GM12865 (cell line): ENCODE measurements around the gene DSC2.
"Not testable (repeated sequence)": the region's sequence is repeated elsewhere in the genome, so short reads cannot be mapped to it uniquely, and the experiment has no call there.

Experiments used
- DNase-seq: peaks from one replicate; pipeline ENCODE4 v3.0.0; 2010; ENCODE audit warnings: low read depth
- H3K4me3 ChIP-seq: 2 replicates; pipeline ENCODE4 v1.5.1; 2011; ENCODE audit warnings: mild to moderate bottlenecking, low read depth, low read length, control low read depth
- TF ChIP-seq, protein P1 (sequence below): IDR thresholded peaks from 2 replicates; pipeline ENCODE4 v1.5.1; 2011; ENCODE audit warnings: low read length, control low read depth, low read depth, inconsistent platforms; ENCODE audit not compliant: insufficient read depth; ENCODE audit errors: missing control alignments

The DSC2 gene

DNA sequence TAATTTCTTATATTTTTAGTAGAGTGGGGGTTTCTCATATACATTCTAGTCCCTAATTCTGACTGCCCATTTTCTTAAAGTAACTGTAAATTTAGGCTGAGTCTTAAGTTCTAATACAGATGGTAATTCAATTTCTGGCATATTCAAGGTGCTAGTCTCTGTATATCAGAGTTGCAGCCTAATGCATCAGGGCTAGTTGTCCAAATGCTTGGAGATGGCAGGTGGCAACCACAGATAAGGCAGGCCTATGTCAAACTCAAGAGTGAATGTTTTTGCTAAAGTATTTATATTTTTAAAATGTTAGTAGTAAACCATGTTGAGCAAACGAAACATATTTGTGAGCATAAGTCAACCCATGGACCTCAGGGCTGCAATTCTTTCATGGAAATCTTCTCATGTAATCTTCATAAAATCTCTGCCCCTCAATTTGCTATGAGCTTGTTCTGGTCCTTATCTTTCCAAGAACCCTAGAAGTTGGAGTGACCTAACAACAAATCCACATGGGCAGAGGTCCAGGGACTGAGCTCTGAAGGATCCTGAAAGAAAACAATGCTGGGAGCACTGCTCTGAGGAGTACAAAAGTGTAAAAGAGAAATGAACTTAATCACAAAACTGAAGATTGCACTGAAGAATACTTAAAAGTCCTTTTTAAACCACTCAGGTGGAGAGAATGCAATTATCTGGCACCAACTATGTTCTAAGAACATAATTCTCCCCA is 27.3 kb upstream of the DSC2 start:
- TF ChIP-seq, protein P1, sequence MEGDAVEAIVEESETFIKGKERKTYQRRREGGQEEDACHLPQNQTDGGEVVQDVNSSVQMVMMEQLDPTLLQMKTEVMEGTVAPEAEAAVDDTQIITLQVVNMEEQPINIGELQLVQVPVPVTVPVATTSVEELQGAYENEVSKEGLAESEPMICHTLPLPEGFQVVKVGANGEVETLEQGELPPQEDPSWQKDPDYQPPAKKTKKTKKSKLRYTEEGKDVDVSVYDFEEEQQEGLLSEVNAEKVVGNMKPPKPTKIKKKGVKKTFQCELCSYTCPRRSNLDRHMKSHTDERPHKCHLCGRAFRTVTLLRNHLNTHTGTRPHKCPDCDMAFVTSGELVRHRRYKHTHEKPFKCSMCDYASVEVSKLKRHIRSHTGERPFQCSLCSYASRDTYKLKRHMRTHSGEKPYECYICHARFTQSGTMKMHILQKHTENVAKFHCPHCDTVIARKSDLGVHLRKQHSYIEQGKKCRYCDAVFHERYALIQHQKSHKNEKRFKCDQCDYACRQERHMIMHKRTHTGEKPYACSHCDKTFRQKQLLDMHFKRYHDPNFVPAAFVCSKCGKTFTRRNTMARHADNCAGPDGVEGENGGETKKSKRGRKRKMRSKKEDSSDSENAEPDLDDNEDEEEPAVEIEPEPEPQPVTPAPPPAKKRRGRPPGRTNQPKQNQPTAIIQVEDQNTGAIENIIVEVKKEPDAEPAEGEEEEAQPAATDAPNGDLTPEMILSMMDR, result no peak
- DNase-seq, result no peak
- H3K4me3 ChIP-seq, result no peak overlapping the region

DNA sequence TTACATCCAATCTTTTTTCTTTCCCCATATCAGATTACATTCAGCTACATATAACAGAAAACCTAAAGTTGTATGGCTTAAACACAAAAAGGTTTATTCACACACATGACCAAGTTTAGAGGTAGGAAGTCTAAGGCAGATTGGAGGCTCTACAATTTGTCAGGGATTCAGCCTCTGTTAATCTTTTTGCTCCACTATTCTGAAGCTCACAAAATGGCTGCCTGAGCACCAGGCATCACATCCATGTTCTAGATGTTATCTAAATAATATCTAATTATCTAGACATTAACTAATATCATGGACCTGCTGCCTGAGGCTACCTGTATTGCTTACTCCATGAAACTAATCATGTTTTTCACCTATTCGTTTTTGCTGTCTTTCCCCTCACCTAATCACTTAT is 23.7 kb upstream of the DSC2 start:
- TF ChIP-seq, protein P1, result no peak
- no peak for DNase-seq

DNA sequence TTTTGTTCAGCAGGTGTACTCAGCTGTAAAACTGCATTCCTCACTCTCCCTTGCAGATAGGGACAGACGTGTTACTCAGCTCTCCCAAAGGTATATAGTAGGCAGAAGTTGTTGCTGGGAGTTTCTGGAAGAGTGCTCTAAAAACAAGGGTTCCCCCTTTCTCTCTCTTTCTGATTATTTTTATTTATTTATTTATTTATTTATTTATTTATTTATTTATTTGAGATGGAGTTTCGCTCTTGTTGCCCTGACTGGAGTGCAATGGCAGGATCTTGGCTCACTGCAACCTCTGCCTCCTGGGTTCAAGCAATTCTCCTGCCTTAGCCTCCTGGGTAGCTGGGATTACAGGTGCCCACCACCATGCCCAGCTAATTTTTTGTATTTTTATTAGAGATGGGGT is 20.9 kb upstream of the DSC2 start:
- not testable (repeated sequence) for H3K4me3 ChIP-seq, DNase-seq

More for the DNA sequence above, 23.7 kb upstream of the DSC2 start:
- no peak overlapping the region for H3K4me3 ChIP-seq

DNA sequence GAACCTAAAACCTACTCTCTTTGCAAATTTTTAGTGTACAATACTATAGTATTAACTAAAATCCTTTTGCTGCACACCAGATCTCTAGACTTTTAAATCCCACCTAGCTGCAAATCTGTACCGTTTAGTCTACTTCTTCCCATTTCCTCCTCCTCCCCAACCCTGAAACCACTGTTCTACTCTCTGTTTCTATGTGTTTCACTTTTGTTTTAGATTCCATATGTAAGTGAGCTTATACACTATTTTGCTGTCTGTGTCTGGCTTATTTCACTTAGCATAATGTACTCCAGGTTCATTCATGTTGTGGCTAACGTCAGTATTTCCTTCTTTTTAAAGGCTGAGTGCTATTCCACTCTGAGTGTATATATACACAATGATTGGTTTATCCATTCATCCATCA is 18.4 kb upstream of the DSC2 start:
- TF ChIP-seq, protein P1, result no peak
- peak; percentile 21 for DNase-seq
- H3K4me3 ChIP-seq, result no peak overlapping the region

DNA sequence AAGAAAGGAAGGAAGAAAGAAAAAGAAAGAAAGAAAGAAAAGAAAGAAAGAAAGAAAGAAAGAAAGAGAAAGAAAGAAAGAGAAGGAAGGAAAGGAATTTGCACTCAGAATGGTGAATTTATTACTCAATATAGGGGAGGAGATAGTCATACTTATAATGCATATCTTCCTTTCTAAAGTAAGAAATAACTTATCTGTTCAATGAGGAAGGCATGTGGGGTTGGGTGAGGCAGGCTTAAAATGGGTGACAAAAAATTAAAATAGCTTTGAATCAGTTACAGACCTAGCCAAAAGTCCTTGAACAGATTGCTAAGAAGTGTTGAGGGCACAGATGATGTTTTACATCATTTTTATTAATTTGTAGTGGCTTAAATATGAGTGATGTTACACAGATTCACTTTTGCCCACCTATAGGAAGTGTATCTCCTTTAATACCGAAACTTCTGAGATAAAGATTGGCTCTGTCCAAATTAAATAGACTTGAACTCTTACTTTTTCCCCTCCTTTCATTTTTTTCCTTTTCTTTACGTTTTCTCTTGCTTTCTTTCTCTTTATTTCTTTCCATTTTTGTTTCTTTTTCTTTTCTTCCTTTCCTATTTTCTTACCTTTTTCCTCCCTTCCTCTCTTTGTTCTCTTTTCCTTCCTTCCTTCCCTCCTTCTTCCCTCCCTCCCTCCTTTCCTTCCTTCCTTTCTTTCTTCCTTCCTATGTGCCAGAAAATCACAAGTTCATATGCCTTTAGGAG is 14.8 kb upstream of the DSC2 start:
- no peak for DNase-seq
- no peak overlapping the region for H3K4me3 ChIP-seq
- TF ChIP-seq, protein P1, result no peak

DNA sequence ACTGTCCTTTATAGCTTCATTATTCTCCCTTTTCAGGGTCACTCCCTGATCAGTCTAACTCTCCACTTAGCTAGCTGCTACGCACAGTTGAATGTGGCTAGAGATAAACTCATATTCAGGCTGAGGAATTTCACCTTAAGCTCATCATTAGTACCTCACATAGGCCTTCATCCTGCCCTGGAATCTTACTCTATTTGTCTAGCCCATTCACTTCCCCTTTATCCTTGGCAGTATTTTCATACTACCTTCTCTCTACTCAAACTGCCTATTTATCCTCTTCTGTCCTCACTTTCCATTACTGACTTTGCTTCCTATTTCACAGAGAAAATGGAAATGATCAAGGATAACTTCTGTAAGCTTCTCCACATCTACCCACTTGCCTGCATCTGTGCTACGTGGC is 10.6 kb upstream of the DSC2 start:
- no peak for DNase-seq
- H3K4me3 ChIP-seq, result no peak overlapping the region
- TF ChIP-seq, protein P1, result no peak

DNA sequence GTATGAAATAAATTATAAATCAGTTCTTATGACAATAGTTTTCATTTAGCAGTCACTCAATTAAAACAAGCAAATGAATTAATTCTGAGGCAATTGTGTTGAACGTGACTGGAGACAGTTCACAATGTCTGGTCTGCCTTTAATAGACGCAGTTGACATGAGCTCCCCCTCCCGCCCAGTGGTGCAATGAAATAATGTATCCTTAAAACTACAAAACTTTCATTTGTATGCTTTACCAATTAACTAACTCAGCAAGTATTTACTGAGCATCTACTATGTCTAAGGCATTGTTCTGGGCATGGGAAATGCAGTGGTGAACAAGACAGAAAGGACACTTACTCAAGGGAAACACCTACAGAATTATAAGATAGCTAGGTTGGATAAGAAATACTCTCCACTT is 3.5 kb upstream of the DSC2 start:
- H3K4me3 ChIP-seq, result no peak overlapping the region
- TF ChIP-seq, protein P1, result no peak
- peak; percentile 15 for DNase-seq
